Inferior parietal cortex (tissue), 1 donor: Measurements from ENCODE around the gene LHX1.

Experiments used
- DNase-seq: peaks from one replicate; pipeline ENCODE4 v3.0.0-alpha.2; 2016; ENCODE audit errors: extremely low spot score

Gene LHX1

DNA sequence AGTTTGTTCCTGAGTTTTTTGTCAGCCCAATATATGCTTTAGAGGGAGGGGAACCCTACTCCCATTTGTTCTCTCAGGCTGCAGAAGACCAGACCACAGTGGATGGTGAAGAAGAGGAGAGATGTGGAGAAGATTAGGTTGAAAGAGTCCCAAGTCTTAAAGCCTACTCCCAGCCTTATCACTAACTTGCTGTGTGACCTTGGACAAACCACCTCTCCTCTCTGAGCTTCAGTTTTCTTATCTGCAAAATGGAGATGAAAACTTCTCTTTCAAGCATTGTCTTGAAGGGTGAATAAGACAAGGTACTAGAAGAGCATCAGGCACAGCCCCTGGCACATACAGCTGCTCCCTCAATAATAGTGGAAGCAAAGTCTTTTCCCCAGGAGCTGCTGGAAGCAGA, 15.1 kb upstream of the LHX1 start:
- no peak for DNase-seq

DNA sequence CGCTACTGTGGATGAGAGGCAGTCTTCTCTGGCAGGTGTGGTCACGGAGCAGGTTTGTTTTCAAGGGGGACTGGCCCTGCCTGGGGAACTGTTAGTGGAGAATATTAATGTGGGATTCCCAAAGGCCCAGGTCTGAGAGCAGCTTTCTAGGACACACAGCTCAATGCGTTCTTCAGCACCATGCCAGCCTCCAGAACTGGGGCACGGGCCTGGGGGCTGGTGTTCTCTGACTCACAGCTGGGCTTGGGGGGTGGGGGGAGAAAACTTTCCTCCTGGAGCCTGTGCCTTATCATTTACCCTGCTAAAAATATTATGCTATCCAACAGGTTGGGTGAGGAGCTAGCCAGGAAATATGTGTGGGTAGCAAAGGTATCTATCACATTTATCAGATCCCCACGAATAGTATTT, 13.5 kb upstream of the LHX1 start:
- DNase-seq = no peak

DNA sequence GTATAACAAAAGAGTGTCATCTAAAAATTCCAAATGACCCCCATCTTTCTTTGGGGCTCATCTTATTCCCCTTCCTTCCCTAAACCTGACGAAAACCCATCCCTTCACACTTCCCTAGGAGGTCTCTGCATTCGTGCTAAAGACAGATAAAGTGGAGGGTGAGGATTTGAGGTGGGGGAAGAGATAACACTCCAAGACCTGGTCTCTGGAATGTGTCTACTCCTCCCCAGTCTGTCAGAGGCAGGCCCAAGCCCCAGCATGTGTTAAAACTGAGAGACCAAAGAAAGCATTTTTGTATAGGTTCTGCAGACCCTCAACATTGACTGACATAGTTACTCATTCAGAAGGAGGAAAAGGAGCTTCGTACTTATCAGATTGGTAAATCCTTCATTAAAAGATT, 11.0 kb upstream of the LHX1 start:
- no peak for DNase-seq

GRCh38 chr17:36926701-36927100, 10.6 kb upstream of the LHX1 start:
- no peak for DNase-seq

DNA sequence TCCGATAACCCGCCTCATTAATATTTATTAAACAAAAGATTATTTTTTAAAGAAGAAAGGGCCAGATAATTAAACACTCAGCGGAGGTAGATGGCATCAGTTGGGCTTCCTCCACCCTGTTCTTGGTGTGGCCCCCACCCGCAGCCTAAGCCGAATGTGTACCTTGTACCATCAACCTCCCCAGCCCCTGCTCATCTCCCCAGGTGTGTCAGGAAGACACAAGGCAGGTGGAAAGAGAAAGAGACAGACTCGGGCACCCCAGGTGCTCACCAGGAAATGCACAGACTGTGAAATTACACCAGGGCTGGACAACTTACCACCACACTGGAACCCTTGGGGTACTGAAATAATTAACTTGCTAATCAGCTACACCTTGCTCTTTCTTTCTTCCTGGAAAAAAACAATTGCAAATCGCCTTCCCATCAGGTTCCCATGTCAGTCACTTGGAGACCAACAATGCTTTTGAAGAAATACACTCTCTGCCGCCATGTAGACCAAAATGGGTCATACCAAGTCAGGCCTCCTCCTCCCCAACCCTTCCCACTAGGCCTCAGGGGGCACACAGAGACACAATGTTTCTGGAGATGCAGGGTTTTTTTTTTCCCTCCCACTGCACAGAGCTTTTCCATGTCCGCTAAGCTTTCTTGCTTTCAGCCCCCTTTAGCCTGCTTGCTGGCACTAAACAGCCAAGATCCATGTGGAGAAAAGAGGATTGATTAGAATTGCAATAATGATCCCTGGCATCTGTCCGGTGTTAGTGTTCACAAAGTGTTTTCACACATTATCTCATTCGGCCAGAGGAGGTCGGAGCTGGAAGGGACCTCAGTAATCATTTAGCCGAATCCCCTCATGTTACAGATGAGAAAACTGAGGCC, 8.6 kb upstream of the LHX1 start:
- DNase-seq = no peak

GRCh38 chr17:36929851-36930582, 7.3 kb upstream of the LHX1 start:
- no peak for DNase-seq

DNA sequence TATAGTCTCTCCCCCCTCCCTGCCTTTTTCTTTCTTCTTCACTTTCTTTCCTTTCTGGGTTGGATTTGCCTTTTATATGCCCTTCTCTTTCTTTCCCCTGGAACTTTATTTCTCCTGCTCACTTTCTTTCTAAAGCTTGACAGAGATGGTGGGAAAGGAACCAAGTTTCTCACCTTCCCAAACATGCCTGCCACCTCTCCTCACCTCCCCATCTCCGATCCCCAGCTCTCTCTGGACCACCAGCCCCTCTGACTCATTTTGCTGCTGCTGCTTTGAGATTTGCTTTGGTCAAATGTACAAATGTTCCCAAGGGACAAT, 6.7 kb upstream of the LHX1 start:
- DNase-seq = no peak

DNA sequence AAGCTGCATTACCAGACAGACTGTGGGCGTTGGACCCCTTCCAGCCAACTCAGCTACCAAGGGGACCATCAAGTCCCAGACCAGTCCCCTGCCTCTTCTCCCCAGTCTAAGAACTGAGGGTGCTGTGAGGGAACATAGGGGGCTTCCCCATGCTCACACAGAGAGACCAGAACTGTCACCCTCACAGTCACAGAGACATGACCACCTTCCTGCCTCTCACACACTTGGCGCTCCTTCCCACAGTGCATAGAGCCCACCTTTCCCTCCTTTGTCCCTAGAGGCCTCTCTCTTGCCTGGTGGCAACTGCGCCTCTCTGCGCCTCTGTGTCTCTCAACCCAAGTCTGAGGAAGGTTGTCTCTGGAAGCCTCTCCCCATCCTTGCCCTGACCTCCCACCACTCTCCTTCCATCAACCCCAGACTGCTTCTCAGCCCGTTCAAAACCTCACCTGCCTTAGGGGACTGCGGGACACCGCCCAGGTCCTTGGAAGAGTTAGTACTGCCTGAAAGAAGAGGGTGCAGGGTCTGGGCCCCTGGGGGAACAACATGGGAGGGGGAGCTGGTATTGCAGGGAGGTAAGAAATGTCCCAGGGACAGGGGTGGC, 6.1 kb upstream of the LHX1 start:
- DNase-seq = no peak

- DNase-seq = no peak
Measured at GRCh38 chr17:36931697-36932382, 5.4 kb upstream of the LHX1 start.

DNA sequence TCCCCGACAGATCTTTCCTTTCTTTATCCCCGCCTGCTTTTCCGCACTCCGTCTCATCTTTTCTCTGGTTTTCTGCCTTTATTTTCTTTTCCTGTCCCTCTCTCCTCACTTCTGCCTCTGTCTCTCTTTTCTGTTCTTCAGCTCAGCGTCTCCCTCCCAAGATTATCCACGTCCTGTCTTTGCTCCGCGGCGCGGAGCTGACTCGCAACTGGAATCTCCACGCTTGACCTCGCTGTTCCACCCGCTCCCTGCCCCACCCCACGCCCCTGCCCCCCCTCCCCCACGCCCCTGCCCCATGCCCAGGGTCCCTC, 4.9 kb upstream of the LHX1 start:
- no peak for DNase-seq

DNA sequence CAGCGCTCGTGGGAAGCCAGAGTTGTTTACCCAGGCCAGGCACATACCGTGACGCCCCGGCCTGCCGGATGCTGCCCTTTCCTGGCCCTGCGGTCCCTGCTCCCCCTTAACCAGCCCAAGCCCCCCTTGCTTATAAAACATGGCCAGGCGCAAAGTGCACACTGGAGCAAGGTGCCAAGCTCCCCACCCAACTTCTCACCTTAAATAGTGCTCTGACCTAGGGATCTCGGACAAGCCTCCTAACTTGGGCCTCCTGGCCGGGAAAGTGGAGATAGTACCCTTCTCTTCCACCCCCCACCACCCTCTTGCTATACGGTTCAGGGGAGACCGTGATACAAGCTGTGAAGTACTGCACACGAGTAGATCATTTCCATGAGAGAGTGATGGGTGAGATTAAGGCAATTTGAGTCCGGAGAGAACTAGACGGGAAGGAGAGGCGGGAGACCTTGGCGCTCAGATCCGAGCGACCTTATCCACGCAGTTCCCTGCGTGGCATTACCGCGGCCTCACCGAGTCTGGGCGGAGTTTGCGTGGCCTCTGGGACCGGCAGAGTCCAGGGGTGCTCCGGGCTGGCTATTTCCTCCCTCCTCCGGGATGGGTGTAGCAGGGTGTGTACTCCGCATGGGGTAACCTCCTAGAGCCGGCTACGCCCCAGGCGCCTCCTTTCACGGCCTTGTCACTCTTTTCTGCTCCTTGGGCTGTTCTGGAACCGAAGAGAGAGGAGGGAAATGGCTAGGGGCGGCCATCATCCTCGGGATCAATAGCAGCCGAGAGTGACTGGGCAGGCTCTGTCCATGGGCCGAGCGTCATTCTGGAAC, 4.4 kb upstream of the LHX1 start:
- no peak for DNase-seq

DNA sequence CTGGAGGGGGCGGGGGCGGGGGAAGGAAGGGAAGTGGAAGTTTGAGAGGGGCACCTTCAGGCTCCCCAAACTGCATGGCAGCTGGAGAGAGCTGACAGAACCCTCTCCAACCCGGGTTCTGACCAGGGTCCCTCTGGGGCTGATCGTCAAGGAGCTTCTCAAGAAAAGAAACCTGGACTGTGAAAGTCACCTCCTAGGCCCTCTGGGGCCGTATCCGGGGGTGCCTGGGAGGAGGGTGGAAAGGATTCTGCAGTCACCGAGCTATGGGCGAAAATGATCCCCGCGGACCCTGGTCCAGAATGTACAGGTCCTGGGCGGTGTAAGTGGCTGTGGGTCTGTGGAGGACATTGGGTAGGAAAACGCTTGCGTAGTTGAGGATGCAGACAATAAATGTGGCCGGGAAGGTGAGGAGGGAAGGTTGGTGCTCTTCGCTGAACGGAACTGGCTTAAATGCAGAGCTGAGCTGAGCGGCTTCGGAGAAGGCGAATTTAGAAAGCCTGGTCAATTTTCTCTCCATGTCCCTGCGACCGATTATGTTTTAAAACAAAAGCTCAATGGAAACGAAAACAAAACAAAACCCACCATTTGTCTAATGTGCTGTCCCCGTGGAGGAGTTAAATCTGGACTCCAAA, 3.6 kb upstream of the LHX1 start:
- DNase-seq = no peak

- DNase-seq = no peak
Measured at GRCh38 chr17:36934144-36934691, 3.1 kb upstream of the LHX1 start.

GRCh38 chr17:36934692-36935630, 2.3 kb upstream of the LHX1 start:
- DNase-seq = no peak

DNA sequence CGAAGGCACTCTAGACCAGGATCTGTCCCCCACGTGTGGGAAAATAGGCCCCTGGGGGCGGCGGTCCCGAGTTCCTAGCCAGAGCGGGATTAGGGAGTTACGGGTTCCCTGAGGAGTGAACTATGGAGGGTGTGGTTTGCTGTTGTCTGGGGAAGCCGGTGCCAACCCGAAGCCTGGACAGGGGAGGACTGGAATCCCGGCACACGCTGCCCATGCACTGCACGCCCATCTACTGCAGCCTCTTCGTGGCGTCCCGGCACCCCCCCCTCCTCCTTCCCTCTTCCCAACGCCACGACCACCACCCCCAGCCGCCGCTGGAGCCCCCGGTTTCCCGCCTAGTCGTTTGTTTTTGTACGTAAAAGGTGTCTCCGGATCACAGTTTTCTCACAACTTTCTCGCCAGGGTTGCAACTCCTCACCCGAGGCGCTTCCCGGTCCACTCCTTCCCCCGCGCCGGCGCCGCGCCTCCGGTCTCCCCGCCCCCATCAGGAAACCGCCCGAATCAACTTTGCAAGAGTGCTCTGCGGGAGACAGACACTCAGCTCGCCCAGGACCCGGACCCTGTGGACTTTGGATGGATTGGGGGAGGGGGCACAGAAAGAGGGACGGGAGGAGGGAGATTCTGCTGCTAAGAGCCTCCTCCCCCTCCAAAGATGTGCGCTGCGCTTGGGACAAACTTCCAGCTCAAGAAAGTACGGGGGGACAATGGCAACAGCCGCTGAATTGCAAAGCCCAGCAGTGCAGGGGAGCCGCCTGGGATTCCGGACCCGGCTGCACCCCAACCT, 1.4 kb upstream of the LHX1 start:
- DNase-seq = no peak

DNA sequence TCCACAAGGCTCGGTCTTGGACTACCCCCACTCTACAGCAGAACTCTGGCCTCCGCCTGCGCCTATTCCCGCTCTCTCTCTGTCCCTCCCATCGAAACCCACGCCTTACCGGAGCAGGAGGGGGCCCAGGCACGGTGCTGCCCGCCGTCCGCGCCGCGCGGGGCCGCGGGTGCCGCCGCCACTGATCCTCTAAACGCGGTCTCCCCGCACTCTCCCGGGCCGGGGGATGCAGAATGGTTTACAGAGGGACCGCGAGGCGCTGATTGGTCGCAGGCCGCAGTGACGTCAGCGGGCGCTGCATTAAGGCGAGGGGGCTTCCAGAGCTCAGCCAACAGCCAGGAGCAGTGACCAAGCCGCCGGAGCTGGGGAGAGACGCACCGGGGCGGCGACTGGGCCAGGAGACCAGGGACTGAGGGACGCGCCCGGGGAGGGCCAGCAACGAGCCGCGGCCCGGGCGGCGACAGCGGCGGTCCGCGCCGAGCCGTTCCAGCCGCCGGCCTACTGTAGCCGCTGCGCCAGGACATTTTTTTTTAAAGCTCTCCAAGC, 747 bp upstream of the LHX1 start:
- DNase-seq = no peak

DNA sequence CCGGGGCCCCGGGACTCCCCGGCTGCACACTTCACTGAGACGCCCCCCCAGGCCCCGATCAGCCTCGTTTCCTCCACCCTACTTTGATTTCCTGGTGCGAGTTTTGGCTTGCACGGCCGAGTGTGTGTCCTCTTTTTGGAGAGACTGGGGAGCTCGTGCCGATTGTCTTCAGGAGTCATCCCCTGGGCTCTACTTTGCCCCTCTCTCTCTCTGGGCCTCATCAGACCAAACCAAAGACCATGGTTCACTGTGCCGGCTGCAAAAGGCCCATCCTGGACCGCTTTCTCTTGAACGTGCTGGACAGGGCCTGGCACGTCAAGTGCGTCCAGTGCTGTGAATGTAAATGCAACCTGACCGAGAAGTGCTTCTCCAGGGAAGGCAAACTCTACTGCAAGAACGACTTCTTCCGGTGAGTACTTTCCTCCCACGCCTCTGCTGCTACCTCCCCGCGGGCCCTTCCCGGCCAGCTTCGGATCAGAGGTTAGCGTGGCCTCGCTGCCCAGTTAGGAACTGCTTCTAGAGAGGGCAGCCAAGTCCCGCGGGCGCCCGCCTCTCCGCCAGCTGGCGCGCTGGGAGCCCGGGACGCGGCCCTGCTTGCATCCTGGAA, 787 bp downstream of the LHX1 start:
- DNase-seq = no peak

GRCh38 chr17:36938566-36939051, 1.3 kb downstream of the LHX1 start:
- no peak for DNase-seq
